HepG2 (cell line): ENCODE results near the gene MEA1. TPM values are rescaled to one million over a fixed set of nuclear protein-coding genes. Genes with fewer than 3 reads are reported as not detected.

ENCODE experiments used
- ATAC-seq: fragments of 200-7000 bp; cut with Tn5 transposase; 3 replicates; pipeline ENCODE4 v1.9.1; 2020; ENCODE audit warnings: mild to moderate bottlenecking, moderate library complexity
- BruUV-seq: library from RNA; stranded (reverse); fragments of 400-500 nt; replicated peaks from 2 replicates; lab custom pipeline; 2021; lab: Mats Ljungman, UMichigan
- CTCF ChIA-PET: fragments of 300-600 bp; formaldehyde crosslinking; extraction: SDS; loops from one replicate; lab custom pipeline; 2021; ENCODE audit warnings: low total read pairs, inconsistent platforms, low intra/inter-chr PET ratio; lab: Yijun Ruan, JAX
- POLR2A ChIA-PET: fragments of 350-600 bp; sonication (Branson Sonifier 250); formaldehyde crosslinking; loops from one replicate; lab custom pipeline; 2020; ENCODE audit warnings: antibody characterized with exemption, inconsistent platforms; lab: Yijun Ruan, JAX
- DNase-seq: peaks from one replicate; pipeline ENCODE4 v3.0.0-alpha.2; 2015; ENCODE audit warnings: low spot score
- FAIRE-seq: peaks from 3 replicates; lab custom pipeline; 2011; peaks lifted over from hg19 to GRCh38; lab: Jason Lieb, UNC
- H2AFZ ChIP-seq: one replicate; pipeline ENCODE4 v1.6.1; 2011; ENCODE audit warnings: low read length, inconsistent platforms
- H3K27ac ChIP-seq: fragments of 300-600 bp; 3 replicates; pipeline ENCODE4 v1.8.0; 2011; ENCODE audit warnings: mixed run types, mild to moderate bottlenecking, mixed read lengths, low read length, inconsistent platforms; ENCODE audit not compliant: insufficient read depth; ENCODE audit errors: extremely low read length
- H3K27me3 ChIP-seq, 2 experiments: fragments of 200-600 bp in 1 of 2; 2 replicates in 1 of 2; 3 replicates in 1 of 2; pipeline versions ENCODE4 v1.6.0 to v1.8.0; 2011; ENCODE audit warnings: low read length in 2 of 2, mild to moderate bottlenecking in 2 of 2, moderate library complexity in 2 of 2, inconsistent platforms in 1 of 2; ENCODE audit not compliant: insufficient read depth in 2 of 2, control insufficient read depth in 1 of 2
- H3K36me3 ChIP-seq, 2 experiments: fragments of 200-600 bp in 1 of 2; replicated peaks in 1 of 2; 2 replicates in 1 of 2; 3 replicates in 1 of 2; pipeline versions ENCODE4 v1.5.1 to v1.8.0; 2011; ENCODE audit warnings: low read length in 2 of 2, inconsistent platforms in 1 of 2; ENCODE audit not compliant: insufficient read depth in 2 of 2, control insufficient read depth in 1 of 2
- H3K4me1 ChIP-seq: 2 replicates; pipeline ENCODE4 v1.5.1; 2012; ENCODE audit warnings: low read length, inconsistent platforms; ENCODE audit not compliant: insufficient read depth
- H3K4me2 ChIP-seq: 2 replicates; pipeline ENCODE4 v1.6.0; 2011; ENCODE audit warnings: low read depth, low read length, inconsistent platforms
- H3K4me3 ChIP-seq, 3 experiments: fragments of 200-600 bp in 1 of 3; sonication (generic), shearing (Covaris generic) in 1 of 3; replicated peaks in 1 of 3; 2 replicates each; pipeline ENCODE4 v1.5.1; 2011 to 2016; ENCODE audit warnings: low read length in 3 of 3, inconsistent platforms in 2 of 3, low read depth in 2 of 3, mild to moderate bottlenecking in 2 of 3, control low read depth in 1 of 3, mixed read lengths in 1 of 3; ENCODE audit not compliant: insufficient read depth in 1 of 3
- H3K79me2 ChIP-seq: one replicate; pipeline ENCODE4 v1.6.1; 2011; ENCODE audit warnings: low read length, inconsistent platforms; ENCODE audit not compliant: insufficient read depth
- H3K9ac ChIP-seq: 2 replicates; pipeline ENCODE4 v1.6.0; 2011; ENCODE audit warnings: mild to moderate bottlenecking, low read depth, low read length, inconsistent platforms; ENCODE audit not compliant: insufficient read depth
- H3K9me3 ChIP-seq: 2 replicates; pipeline ENCODE4 v1.5.1; 2012; ENCODE audit warnings: mild to moderate bottlenecking, low read length
- H4K20me1 ChIP-seq: 2 replicates; pipeline ENCODE4 v1.6.0; 2011; ENCODE audit warnings: inconsistent platforms, mild to moderate bottlenecking, low read length, moderate library complexity; ENCODE audit not compliant: insufficient read depth
- FOXK1 ChIP-seq: sonication (generic); formaldehyde crosslinking; IDR thresholded peaks from 2 replicates; pipeline ENCODE4 v1.4.0; 2020; ENCODE audit warnings: low read depth, missing genetic modification reagents, borderline replicate concordance
- GATA4 ChIP-seq: sonication (generic); IDR thresholded peaks from 2 replicates; pipeline ENCODE4 v1.6.1; 2016; ENCODE audit warnings: antibody characterized with exemption, low read depth, borderline replicate concordance
- HDAC1 ChIP-seq: sonication (generic); formaldehyde crosslinking; IDR thresholded peaks from 2 replicates; pipeline ENCODE4 v1.5.1; 2020; ENCODE audit warnings: mild to moderate bottlenecking, missing genetic modification reagents
- NFAT5 ChIP-seq: sonication (generic); formaldehyde crosslinking; IDR thresholded peaks from 2 replicates; pipeline ENCODE4 v1.4.0; 2020; ENCODE audit warnings: missing genetic modification reagents
- POLR2G ChIP-seq: fragments of 200-400 bp; formaldehyde crosslinking; IDR thresholded peaks from 2 replicates; pipeline ENCODE4 v1.6.1; 2018; ENCODE audit warnings: mild to moderate bottlenecking, low read depth, low read length, moderate library complexity
- WGBS: methylation state at CpG from one replicate; pipeline ENCODE4 v1.1.6; 2017; ENCODE audit warnings: low lambda C conversion rate; 5-methylcytosine and 5-hydroxymethylcytosine counted together
- in situ Hi-C: cut with HindIII; loops from 2 replicates; pipeline ENCODE4 v1.10.0; 2017; ENCODE audit warnings: low pct_unique_long_range_greater_than_20kb; ENCODE audit not compliant: extremely low pct_ligation_motif_present
- intact Hi-C: fragments of 100-400 bp; cut with micrococcal nuclease; formaldehyde crosslinking; loops from one replicate; pipeline ENCODE4 v1.10.0; 2022; ENCODE audit not compliant: unreplicated experiment
- polyA plus RNA-seq, 8 experiments: library from polyadenylated mRNA; depleted of rRNA in 3 of 8; stranded (reverse) in 7 of 8; unstranded in 1 of 8; fragments of >200 nt; fragmentation: Illumina TruSeq in 4 of 8; extraction: Trizol in 4 of 8; gene quantifications; 2 replicates each; pipeline versions ENCODE4 v1.2.1 to v1.2.3, GENCODE V29; 2011 to 2016; ENCODE audit warnings: low read depth in 4 of 8, missing spikeins in 1 of 8, mixed read lengths in 1 of 8; ENCODE audit not compliant: insufficient read depth in 1 of 8
- total RNA-seq, 5 experiments: library from RNA; depleted of rRNA; stranded (reverse); fragments of >200 nt; fragmentation: Illumina TruSeq; extraction: Trizol; gene quantifications; 2 replicates each; pipeline ENCODE4 v1.2.3, GENCODE V29; 2016; ENCODE audit warnings: low read depth in 1 of 5
- TF ChIP-seq, protein P1 (sequence below): sonication (generic); formaldehyde crosslinking; IDR thresholded peaks from 2 replicates; pipeline ENCODE4 v1.5.0; 2020; ENCODE audit warnings: mild to moderate bottlenecking, missing genetic modification reagents, moderate library complexity

The MEA1 gene
- total and polyA plus RNA-seq, 2 of the 13 experiments (the other 11 are each of a cell fraction or from before 2014, with no cell fraction given): 75.6 to 86.2 TPM

DNA sequence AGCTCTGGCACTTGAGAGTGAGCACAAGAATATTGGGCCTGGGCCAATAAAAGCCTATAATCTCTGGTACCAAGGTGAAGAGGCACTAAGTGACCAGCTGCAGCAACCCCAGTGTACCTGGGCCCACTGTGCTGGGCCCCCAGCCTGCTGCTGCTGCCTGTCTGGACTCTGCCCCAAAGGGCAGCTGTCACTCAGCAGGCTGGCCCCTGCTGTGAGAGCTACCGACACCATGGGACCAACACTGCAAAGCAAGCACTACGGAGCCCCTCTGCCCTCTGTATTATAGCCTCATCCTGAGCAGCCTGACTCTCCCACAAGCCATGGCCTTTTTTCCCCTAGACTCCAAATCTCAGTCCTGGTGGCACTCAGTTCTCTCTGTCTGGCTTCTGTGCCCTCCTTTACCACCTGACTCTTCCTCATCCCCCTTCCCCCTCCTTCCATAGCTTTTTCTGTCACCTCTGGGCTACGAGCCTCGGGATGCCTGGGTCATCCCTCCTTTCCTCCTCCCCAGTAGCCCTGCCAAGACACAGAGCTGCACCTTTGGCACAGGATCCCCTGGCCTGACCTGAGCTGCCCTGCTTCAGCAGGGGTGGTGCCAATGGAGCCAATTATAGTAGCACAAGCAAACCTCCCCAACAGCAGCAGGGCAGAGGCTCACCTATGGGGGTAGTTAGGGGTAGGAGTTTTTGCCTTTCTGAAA, 21.9 kb upstream of the MEA1 start (continued):
- TF ChIP-seq POLR2G (peak; percentile 47; the same call in 1 of the 2 replicates), NFAT5 (CRISPR knock-in tag) (no peak), HDAC1 (CRISPR knock-in tag) (0 out of 2 replicates have a peak, but pooled peaks have one; percentile 22)

GRCh38 chr6:43034190-43034525, 20.4 kb upstream of the MEA1 start:
- Histone ChIP-seq H2AFZ (no peak overlapping the region), H3K9ac (no peak overlapping the region), H3K27ac (no peak overlapping the region), H3K9me3 (no peaks in the 10 kb centered on the region), H3K4me2 (no peak overlapping the region), H3K36me3 (peaks cover 26 to 55% of the 10 kb centered on the region in 2 experiments), H3K79me2 (no peaks in the 10 kb centered on the region), H3K27me3 (no peaks in the 10 kb centered on the region), H4K20me1 (peaks cover 3% of the 10 kb centered on the region; the same call in 1 of the 2 replicates), H3K4me1 (peaks cover 12% of the 10 kb centered on the region), H3K4me3 (no peak overlapping the region)
- POLR2A ChIA-PET: interaction anchor here (1.0 to 5.2 kb wide), 5 partner anchors 9 to 50 kb away, joined by 3 to 41 read pairs (median 13); partner anchors contain the start of genes KLC4, KLHDC3, MEA1 and MRPL2
- WGBS: 89% methylated on average over 2 of the region's 2 CpGs
- intact Hi-C loops (no loop called here), in situ Hi-C loops (no loop called here)
- ATAC-seq (no peak), DNase-seq (no peak), FAIRE-seq (no peak)
- CTCF ChIA-PET: no interaction called here
- no peak for TF ChIP-seq GATA4
- TF ChIP-seq, protein P1, sequence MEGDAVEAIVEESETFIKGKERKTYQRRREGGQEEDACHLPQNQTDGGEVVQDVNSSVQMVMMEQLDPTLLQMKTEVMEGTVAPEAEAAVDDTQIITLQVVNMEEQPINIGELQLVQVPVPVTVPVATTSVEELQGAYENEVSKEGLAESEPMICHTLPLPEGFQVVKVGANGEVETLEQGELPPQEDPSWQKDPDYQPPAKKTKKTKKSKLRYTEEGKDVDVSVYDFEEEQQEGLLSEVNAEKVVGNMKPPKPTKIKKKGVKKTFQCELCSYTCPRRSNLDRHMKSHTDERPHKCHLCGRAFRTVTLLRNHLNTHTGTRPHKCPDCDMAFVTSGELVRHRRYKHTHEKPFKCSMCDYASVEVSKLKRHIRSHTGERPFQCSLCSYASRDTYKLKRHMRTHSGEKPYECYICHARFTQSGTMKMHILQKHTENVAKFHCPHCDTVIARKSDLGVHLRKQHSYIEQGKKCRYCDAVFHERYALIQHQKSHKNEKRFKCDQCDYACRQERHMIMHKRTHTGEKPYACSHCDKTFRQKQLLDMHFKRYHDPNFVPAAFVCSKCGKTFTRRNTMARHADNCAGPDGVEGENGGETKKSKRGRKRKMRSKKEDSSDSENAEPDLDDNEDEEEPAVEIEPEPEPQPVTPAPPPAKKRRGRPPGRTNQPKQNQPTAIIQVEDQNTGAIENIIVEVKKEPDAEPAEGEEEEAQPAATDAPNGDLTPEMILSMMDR (CRISPR knock-in tag): 0 out of 2 replicates have a peak, but pooled peaks have one; percentile 20
- TF ChIP-seq FOXK1 (CRISPR knock-in tag): no peak
- BruUV-seq: no TSS peak
